Esophagus muscularis mucosa (tissue), 4 donors: ENCODE measurements around the gene ITPR1. TPM values are rescaled to one million over a fixed set of nuclear protein-coding genes. Genes with fewer than 3 reads are reported as not detected.

ENCODE experiments used
- DNase-seq: peaks from one replicate; pipeline ENCODE4 v3.0.0-alpha.2; 2017; ENCODE audit errors: extremely low spot score
- H3K27ac ChIP-seq, 4 donors: fragments of 200-600 bp; sonication (generic); replicated peaks in 1 of 4; 1 replicate in 3 of 4; 2 replicates in 1 of 4; pipeline ENCODE4 v1.5.1; 2016 to 2019; ENCODE audit warnings: mild to moderate bottlenecking in 1 of 4
- H3K27me3 ChIP-seq, 4 donors: fragments of 200-600 bp; sonication (generic); one replicate each; pipeline versions ENCODE4 v1.5.1 to v1.6.0; 2016 to 2019
- H3K36me3 ChIP-seq, 4 donors: fragments of 200-600 bp; sonication (generic); one replicate each; pipeline ENCODE4 v1.5.1; 2016 to 2019
- H3K4me1 ChIP-seq, 4 donors: fragments of 200-600 bp; sonication (generic); one replicate each; pipeline ENCODE4 v1.5.1; 2016 to 2019
- H3K4me3 ChIP-seq, 4 donors: fragments of 200-600 bp; sonication (generic); 1 replicate in 2 of 4; 2 replicates in 2 of 4; pipeline ENCODE4 v1.5.1; 2016 to 2019; ENCODE audit warnings: mild to moderate bottlenecking in 4 of 4, moderate library complexity in 1 of 4
- H3K9me3 ChIP-seq, 4 donors: fragments of 200-600 bp; sonication (generic); 1 replicate in 3 of 4; 2 replicates in 1 of 4; pipeline ENCODE4 v1.5.1; 2016 to 2019
- EP300 ChIP-seq: sonication (generic); formaldehyde crosslinking; IDR thresholded peaks from one replicate; pipeline ENCODE4 v1.6.1; 2017; ENCODE audit warnings: antibody characterized with exemption
- POLR2A ChIP-seq: fragments of 450-650 bp; IDR thresholded peaks from one replicate; pipeline ENCODE4 v1.6.1; 2017; ENCODE audit warnings: antibody characterized with exemption, moderate library complexity, mild to moderate bottlenecking, low read depth
- POLR2AphosphoS5 ChIP-seq, 2 donors: sonication (generic); formaldehyde crosslinking; IDR thresholded peaks; one replicate each; pipeline ENCODE4 v1.6.1; 2017; ENCODE audit warnings: antibody characterized with exemption in 2 of 2
- WGBS: methylation state at CpG from one replicate; pipeline ENCODE4 v1.1.5; 2018; 5-methylcytosine and 5-hydroxymethylcytosine counted together
- intact Hi-C: fragments of 100-400 bp; cut with DNase I; formaldehyde crosslinking; loops from one replicate; pipeline ENCODE4 v1.15.1; 2023
- total RNA-seq, 4 donors: library from RNA; depleted of rRNA; stranded (reverse); fragments of >200 nt; gene quantifications; one replicate each; pipeline versions ENCODE4 v1.1.0 to v1.2.1, GENCODE V29; 2016
- TF ChIP-seq, protein P1 (sequence below), 3 experiments: fragments of 200-600 bp in 2 of 3; fragments of 450-650 bp in 1 of 3; sonication (generic) in 2 of 3; IDR thresholded peaks; one replicate each; pipeline ENCODE4 v1.5.1; 2017 to 2019; ENCODE audit warnings: antibody characterized with exemption in 3 of 3, mild to moderate bottlenecking in 2 of 3, moderate library complexity in 1 of 3

The ITPR1 gene
- total RNA-seq, 4 donors from 2014 or later: 204 to 271 (median 222) TPM

DNA sequence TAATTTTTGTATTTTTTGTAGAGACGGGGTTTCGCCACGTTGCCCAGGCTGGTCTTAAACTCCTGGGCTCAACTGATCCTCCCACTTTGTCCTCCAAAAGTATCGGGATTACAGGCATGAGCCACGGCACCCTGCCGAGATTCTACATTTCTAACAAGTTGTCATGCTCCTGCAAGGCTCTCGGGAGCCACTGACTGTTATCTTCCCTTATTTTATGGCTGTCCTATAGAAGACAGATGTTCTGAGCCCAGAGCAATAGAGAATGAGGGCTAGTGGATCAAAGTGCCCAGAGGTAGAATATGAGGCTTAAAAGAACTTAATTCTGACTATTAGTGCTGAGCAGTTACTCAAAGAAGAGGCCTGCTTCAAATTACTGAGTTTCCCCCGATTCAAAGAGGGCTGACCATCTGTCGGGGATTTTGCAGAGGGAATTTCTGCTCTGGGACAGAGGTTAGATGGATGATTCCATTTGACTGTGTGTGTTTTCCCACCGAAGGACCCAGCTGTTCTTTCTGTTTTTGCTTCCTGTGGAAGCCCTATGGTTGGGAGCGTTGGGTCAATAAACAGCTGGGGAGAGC lies 39.5 kb downstream of the ITPR1 start:
- Histone ChIP-seq H3K36me3 (no peaks in the 10 kb centered on the region), H3K9me3 (no peaks in the 10 kb centered on the region), H3K27ac (peak overlapping the region; percentile 57 to 77 (median 68)), H3K4me3 (no peak overlapping the region), H3K27me3 (no peaks in the 10 kb centered on the region), H3K4me1 (peaks cover 36 to 95% (median 83%) of the 10 kb centered on the region in 4 donors)
- WGBS: 71% methylated on average over 11 of the region's 11 CpGs
- no peak for DNase-seq
- intact Hi-C loops: loop anchor here (5.0 kb wide), 1 partner anchor 40 kb away; the partner anchor contains the start of gene ITPR1
- TF ChIP-seq EP300: no peak

DNA sequence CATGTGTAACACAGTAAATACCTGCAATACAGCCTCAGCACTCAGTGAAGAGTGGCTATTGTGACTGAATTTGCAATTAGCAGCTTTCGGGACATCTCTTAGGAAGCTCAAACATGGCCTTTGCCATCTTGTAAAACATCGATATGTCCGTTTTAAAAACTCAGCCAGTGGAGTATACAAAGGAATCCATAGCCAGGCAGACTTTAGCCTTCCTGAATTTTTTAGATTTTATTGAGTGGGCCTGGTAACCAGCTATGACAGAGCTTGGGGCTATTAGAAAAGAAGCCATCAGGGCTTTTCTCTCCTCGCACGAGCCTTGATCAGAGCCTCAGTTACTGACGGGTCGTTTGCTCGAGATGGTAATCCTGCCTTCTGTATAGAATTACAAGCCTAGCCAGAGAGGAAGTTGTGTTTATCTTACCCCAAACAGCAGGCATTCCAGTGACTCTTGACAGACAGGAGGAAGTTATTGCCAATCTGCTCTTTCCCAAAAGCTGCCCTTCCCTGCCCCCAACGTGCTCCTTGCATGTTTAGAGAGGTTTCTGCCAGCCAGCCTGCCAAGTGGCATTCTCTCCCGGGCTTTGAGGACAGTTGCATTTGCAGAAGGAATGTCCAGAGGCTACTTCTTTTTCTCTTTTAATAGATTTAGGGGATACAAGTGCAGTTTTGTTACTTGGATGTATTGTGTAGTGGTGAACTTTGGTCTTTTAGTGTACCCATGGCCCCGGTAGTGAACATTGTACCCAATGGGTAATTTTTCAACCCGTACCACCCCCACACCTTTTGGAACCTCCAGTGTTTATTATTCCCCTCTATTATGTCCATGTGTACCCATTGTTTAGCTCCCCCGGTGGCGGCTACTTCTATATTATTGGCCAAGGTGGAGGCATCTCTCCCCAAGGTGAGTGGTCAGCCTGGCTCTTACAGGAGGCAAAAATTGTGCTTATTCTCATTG lies 40.6 kb downstream of the ITPR1 start:
- intact Hi-C loops: loop anchor here (5.0 kb wide), 1 partner anchor 41 kb away; the partner anchor contains the start of gene ITPR1

DNA sequence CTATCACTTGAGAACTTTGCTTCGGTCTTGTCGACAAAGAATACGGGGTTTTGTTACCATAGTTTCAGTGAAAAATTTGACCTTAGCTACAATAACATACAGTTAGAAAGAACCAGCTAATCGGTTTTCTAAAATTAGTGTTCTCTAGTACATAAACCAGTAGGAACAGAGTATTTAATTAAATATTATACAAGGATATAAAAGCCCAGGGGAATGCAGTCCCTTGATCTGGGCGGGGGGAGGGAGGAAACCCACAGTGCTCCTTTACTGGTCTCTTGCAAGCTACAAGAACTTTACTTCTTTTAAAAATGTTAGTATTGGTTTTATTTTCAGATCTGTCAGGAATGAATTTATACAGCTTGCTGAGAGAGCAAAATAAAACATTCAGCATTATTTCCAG lies 41.8 kb downstream of the ITPR1 start:
- Histone ChIP-seq H3K4me1 (peaks cover 36 to 75% (median 62%) of the 10 kb centered on the region in 4 donors), H3K27ac (peak overlapping the region; percentile 57 to 77 (median 68)), H3K4me3 (peak overlapping the region in 1 of 4 donors; percentile 7), H3K27me3 (no peaks in the 10 kb centered on the region), H3K9me3 (no peaks in the 10 kb centered on the region), H3K36me3 (no peaks in the 10 kb centered on the region)
- TF ChIP-seq POLR2A (no peak), EP300 (no peak), POLR2AphosphoS5 (IDR thresholded peaks at IDR 0.05) (no peak)
- TF ChIP-seq, protein P1, sequence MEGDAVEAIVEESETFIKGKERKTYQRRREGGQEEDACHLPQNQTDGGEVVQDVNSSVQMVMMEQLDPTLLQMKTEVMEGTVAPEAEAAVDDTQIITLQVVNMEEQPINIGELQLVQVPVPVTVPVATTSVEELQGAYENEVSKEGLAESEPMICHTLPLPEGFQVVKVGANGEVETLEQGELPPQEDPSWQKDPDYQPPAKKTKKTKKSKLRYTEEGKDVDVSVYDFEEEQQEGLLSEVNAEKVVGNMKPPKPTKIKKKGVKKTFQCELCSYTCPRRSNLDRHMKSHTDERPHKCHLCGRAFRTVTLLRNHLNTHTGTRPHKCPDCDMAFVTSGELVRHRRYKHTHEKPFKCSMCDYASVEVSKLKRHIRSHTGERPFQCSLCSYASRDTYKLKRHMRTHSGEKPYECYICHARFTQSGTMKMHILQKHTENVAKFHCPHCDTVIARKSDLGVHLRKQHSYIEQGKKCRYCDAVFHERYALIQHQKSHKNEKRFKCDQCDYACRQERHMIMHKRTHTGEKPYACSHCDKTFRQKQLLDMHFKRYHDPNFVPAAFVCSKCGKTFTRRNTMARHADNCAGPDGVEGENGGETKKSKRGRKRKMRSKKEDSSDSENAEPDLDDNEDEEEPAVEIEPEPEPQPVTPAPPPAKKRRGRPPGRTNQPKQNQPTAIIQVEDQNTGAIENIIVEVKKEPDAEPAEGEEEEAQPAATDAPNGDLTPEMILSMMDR (IDR thresholded peaks at IDR 0.05): no peak
- no peak for DNase-seq
- WGBS: 34% methylated on average over 5 of the region's 5 CpGs
- intact Hi-C loops: loop anchor here (5.0 kb wide), 1 partner anchor 43 kb away; the partner anchor contains the start of gene ITPR1

More for the DNA sequence above, 40.6 kb downstream of the ITPR1 start:
- WGBS: 52% methylated on average over 14 of the region's 14 CpGs
- peak overlapping the region; percentile 57 to 77 (median 68) for H3K27ac ChIP-seq
- H3K27me3 ChIP-seq: no peaks in the 10 kb centered on the region
- H3K4me3 ChIP-seq: peak overlapping the region in 3 of 4 donors; percentile 7 to 25 (median 24)
- no peak for DNase-seq
- H3K4me1 ChIP-seq: peaks cover 36 to 85% (median 72%) of the 10 kb centered on the region in 4 donors
- no peaks in the 10 kb centered on the region for H3K9me3 ChIP-seq
- TF ChIP-seq POLR2AphosphoS5 (IDR thresholded peaks at IDR 0.05) (no peak), POLR2A (no peak), EP300 (no peak)
- TF ChIP-seq, protein P1 (IDR thresholded peaks at IDR 0.05): no peak
- no peaks in the 10 kb centered on the region for H3K36me3 ChIP-seq

DNA sequence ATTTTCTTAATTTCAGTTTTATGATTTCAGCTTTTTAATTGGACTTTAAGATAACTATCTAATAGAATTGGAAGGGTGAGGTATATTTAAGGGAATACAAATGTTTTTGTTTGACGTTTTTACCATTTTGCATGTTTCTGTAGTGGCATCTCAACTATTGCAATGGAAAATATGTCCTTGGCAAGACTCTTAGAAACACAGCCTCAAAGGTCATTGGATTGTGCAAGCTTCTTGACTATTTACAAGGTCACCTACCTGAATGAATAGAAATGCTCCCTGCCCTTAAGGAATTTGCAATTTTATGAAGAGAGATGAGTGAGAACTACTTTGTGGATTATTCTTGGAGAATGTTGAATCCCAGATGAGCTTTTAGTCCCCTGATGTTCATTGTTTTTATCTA lies 43.1 kb downstream of the ITPR1 start:
- WGBS: 49% methylated on average over 1 of the region's 1 CpG
- H3K36me3 ChIP-seq: no peaks in the 10 kb centered on the region
- TF ChIP-seq POLR2AphosphoS5 (IDR thresholded peaks at IDR 0.05): peak in 1 of 2 donors; percentile 37
- TF ChIP-seq EP300: no peak
- no peaks in the 10 kb centered on the region for H3K27me3 ChIP-seq
- DNase-seq: no peak
- H3K4me1 ChIP-seq: peaks cover 36 to 62% (median 58%) of the 10 kb centered on the region in 4 donors
- no peaks in the 10 kb centered on the region for H3K9me3 ChIP-seq
- H3K4me3 ChIP-seq: no peak overlapping the region
- intact Hi-C loops: no loop called here
- H3K27ac ChIP-seq: peak overlapping the region; percentile 57 to 77 (median 68)

DNA sequence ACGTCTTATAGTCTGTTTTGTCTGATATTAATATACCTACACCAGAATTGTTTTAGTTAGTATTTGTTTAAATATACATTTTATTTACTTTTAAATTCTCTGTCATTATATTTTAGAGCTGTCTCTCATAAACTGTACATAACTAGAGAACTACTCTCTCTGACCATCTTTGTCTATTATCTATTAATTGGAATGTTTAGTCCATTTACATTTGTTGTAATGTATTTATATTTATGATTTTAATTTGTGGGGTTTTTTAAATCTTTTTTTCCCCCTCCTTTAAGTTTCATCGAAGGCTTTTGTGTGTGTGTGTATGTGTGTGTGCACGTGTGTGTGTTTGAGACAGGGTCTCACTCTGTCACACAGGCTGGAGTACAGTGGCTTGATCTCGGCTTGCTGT lies 47.1 kb downstream of the ITPR1 start:
- intact Hi-C loops: no loop called here
- 95% methylated on average over 4 of the region's 4 CpGs for WGBS

More for the DNA sequence above, 47.1 kb downstream of the ITPR1 start:
- H3K4me3 ChIP-seq: no peak overlapping the region
- H3K27ac ChIP-seq: no peak overlapping the region
- no peak for DNase-seq
- H3K4me1 ChIP-seq: peaks cover 11 to 36% (median 21%) of the 10 kb centered on the region in 4 donors
- no peaks in the 10 kb centered on the region for H3K27me3 ChIP-seq
- H3K9me3 ChIP-seq: no peaks in the 10 kb centered on the region
- no peaks in the 10 kb centered on the region for H3K36me3 ChIP-seq
- TF ChIP-seq POLR2AphosphoS5 (IDR thresholded peaks at IDR 0.05) (no peak), POLR2A (no peak), EP300 (no peak)
- TF ChIP-seq, protein P1 (IDR thresholded peaks at IDR 0.05): no peak
